Thyroid gland (tissue), 4 donors: Measurements from ENCODE around the gene CFAP20DC.

Source experiments
- POLR2A ChIP-seq, 2 donors: fragments of 450-650 bp; IDR thresholded peaks; one replicate each; pipeline ENCODE4 v1.6.1; 2017; ENCODE audit warnings: antibody characterized with exemption in 2 of 2, mild to moderate bottlenecking in 2 of 2, moderate library complexity in 1 of 2
- TF ChIP-seq, protein P1 (sequence below), 6 experiments: fragments of 200-600 bp in 3 of 6; fragments of 450-650 bp in 3 of 6; sonication (generic) in 3 of 6; IDR thresholded peaks; one replicate each; pipeline ENCODE4 v1.5.1; 2016 to 2019; ENCODE audit warnings: antibody characterized with exemption in 6 of 6, mild to moderate bottlenecking in 2 of 6, inconsistent platforms in 1 of 6, moderate library complexity in 1 of 6

- TF ChIP-seq, protein P1, sequence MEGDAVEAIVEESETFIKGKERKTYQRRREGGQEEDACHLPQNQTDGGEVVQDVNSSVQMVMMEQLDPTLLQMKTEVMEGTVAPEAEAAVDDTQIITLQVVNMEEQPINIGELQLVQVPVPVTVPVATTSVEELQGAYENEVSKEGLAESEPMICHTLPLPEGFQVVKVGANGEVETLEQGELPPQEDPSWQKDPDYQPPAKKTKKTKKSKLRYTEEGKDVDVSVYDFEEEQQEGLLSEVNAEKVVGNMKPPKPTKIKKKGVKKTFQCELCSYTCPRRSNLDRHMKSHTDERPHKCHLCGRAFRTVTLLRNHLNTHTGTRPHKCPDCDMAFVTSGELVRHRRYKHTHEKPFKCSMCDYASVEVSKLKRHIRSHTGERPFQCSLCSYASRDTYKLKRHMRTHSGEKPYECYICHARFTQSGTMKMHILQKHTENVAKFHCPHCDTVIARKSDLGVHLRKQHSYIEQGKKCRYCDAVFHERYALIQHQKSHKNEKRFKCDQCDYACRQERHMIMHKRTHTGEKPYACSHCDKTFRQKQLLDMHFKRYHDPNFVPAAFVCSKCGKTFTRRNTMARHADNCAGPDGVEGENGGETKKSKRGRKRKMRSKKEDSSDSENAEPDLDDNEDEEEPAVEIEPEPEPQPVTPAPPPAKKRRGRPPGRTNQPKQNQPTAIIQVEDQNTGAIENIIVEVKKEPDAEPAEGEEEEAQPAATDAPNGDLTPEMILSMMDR (IDR thresholded peaks at IDR 0.05) = no peak
- no peak for TF ChIP-seq POLR2A (IDR thresholded peaks at IDR 0.05)
Observed at GRCh38 chr3:58861551-58861950, 188.3 kb downstream of the CFAP20DC start.
